GM19240 (cell line): ENCODE results near the gene EVA1A.

ENCODE experiments used
- DNase-seq: peaks from one replicate; pipeline ENCODE4 v3.0.0; 2011; ENCODE audit warnings: low spot score; ENCODE audit not compliant: insufficient read length

Gene EVA1A

GRCh38 chr2:75518638-75519465 lies 41.9 kb downstream of the EVA1A start:
- no peak for DNase-seq

DNA sequence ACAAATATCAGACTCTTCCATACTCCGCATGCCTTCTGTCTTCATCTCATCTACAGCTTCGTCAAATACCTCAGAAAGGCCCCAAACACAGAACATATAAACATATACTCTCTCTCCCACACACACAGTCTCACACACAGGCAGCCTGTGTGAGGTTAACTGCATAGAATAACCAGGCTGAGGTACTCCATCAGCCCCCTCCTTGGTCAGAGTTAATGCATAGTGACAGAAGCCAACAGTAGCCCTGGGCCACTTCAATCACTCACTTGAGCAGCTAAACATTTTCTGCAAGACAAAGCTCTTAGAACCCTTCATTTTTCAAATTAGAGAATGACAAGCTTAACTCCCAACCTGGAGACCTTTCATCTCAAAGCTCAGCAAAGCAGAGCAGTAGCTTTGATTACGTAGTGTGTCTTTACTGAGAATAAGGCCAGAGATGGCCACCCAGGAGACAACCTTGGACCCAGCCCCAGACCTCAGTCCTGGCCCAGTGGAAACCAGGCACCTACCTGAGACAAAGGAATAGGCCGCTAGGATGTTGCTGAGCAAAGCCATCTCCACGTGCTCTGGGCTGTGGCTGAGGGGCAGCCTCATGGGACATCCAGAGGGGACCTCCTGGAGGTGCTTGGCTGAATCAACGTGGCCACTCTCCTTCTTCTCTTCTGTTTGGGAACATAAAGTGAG lies 43.0 kb downstream of the EVA1A start:
- no peak for DNase-seq

- DNase-seq: no peak
Observed at GRCh38 chr2:75516378-75517360, 44.1 kb downstream of the EVA1A start.

DNA sequence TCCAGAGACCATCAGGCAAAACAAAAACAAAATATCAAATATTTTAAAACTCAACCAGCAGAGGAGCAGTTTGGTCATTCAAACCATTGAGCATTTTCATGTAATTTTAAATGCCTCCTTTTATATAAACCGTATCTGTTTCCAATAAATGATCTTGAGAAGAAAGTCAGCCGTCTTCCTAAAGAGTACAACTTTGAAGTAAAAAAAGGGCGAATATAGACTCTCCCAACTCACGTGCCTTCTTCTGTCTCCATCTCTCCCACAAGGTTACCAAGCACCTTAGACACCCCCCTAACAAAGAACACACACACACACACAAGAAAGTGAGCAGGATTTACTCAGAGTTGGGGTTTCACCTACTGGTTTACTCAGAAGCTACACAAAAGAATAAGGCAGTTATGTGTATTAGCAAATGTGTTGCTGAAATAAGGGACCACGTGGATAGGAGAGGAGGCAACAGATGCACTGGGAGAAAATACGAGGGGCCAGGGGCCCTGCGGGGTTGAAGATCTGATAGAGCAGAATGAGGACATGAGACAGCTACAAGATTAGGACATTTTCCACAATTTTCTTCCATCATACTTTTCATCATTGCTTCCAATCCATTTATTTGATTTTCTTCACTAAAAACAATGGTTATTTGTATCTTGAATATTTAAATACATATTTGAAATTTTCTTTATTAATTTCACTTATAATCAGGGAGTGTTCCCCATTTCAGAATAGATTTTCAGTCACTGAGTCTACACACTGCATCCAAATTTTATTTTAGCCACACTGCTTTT lies 45.0 kb downstream of the EVA1A start:
- no peak for DNase-seq

DNA sequence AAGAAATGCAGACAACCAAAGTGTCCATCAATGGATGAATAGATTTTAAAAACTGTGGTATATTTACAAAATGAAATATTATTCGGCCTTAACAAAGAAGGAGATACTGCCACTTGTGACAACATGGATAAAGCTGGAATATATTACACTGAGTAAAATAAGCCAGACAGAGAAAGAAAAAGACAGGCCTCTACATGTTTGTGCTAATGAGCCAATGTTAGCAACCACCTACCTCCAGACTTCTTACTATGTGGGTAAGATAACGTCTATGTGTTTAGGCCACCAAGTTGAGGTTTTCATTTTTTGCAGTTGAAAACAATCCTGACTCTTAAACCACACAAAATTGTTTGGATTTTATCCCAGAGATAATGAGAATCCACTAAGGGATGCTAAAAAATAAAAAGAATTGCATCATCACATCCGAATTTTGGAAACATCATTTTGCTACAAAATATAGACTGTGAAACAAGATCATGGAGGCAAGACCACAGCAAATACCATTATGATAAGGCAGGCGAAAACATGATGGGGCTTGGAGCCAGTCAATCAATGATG lies 47.0 kb downstream of the EVA1A start:
- no peak for DNase-seq

DNA sequence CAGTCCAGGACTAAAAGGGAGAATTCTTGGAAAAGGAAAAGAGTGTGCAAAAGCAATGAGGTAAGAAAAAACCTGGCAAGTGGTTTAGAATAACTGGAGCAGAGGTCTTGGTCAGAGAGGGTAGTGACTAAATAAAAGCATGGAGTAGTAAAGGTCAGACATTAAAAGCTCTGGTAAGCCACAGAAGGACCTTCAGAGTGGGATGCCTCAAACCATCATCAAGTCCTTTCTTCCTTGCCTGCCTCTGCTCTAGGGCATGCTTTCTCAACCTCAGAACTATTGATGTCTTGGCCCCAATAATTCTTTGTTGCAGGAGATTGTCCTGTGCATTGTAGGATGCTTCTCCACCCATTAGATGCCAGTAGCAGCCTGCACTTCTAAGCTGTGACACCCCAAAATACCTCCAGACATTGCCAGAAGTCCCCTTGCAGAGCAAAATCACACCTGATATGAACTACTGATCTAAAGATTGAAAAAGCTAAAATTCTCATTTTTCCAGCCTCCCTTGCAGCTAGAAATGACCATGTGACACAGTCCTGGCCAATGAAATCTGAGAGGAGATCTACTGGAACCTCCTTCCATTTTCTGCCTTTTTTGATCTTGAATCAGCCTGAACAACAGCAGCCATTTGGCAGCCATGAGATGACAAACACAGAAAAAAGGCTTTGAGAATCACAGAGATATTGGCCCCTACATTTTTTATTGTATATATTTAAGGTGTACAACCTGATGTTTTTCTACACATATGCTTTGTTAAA lies 48.1 kb downstream of the EVA1A start:
- no peak for DNase-seq

DNA sequence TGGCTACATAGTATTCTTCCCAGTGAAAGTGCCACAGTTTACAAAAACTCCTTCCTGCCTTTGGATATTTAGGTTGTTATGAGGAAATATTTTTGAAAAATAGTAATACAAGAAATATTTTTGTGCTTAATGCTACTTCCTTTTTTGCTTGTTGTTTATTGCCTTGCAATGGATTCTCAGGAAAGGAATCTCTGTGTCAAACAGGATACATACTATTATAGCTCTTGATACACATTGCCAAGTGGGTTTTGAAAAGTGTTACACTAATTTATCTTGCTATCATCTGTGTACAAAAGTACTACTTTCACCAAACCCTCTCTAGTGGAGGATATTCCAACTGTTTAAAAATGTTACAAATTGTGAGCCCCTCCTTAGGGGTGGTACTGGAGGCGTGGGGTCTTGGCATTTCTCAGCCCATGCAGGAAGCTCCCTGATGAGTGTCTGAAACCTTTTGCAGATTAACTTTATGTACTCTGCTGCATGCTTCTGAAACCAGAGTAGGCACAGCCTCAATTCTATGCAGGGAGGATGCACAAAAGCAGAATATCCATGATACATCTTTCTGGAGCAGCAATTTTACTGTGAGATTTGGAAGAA lies 54.5 kb downstream of the EVA1A start:
- DNase-seq: no peak

- DNase-seq: no peak
Observed at GRCh38 chr2:75505012-75505411, 55.7 kb downstream of the EVA1A start.

- DNase-seq: no peak
Observed at GRCh38 chr2:75503048-75503607, 57.6 kb downstream of the EVA1A start.

DNA sequence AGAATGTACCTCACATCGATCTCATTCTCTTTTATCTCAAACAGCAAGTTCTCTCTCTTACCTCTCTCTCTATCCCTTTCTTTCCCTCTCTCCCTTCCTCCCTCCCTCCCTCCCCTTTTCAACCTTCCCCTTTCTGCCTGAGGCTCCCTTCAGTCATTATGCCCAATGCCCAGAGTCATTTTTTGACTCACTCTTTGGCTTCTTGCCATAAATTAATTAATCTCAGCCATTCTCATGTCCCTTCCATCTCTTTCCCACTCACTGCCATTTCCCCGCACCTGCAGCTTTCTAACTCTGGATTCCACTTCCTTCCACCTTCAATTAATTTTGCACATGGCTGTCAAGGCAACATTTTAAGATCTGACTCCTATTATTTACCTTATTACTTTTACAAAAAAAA lies 60.1 kb downstream of the EVA1A start:
- no peak for DNase-seq

DNA sequence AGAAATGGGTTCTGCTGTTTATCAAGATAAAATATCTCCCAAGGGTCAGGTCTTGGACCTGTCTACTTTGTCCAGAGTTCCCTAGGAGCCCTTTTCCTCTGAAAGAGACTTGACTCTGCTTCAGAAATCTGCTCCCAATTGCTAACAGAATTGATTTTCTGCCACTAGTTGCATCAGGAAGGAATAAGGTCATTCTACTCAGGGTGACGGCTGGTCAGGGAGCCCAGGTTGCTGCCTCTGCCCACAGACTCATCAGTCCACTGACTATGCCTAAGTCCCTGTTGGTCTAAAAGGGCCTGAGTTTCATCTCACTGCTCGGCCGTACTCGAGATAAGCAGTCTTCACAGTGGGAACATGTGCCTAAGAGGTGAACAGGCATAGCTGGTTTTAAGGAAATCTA lies 61.2 kb downstream of the EVA1A start:
- DNase-seq: no peak

GRCh38 chr2:75498907-75499306 lies 61.8 kb downstream of the EVA1A start:
- DNase-seq: no peak

DNA sequence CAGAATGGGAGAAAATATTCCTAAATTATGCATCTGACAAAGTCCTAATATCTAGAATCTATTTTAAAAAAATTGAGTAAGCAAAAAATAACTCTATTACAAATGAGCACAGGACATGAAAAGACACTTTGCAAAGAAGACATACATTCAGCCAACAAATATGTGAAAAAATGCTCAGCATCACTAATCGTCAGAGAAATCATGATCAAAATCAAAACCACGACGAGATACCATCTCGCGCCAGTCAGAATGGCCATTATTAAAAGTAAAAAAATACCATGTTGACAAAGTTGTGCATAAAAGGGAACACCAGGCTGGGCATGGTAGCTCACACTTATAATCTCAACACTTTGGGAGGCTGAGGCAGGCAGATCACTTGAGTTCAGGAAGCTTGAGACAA lies 63.5 kb downstream of the EVA1A start:
- DNase-seq: no peak

DNA sequence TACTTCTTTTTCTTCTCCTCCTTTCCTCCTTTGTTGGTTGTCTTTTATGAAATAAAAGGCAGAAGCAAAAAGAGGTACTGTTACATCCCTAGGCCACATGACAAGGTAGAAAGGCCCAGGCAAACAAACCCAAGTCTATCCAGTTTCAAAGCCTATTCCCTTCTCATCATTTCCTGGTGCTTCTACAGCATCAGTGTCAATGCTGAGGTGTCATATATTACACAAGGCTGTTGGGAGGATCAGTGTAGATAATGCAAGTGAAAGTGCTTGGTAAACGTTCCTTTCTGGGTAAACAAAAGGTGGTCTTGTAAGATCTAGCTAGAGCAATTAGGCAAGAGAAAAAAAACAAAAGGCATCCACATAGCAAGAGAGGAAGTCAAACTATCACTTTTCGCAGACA lies 64.9 kb downstream of the EVA1A start:
- no peak for DNase-seq

GRCh38 chr2:75494137-75494769 lies 66.5 kb downstream of the EVA1A start:
- no peak for DNase-seq

DNA sequence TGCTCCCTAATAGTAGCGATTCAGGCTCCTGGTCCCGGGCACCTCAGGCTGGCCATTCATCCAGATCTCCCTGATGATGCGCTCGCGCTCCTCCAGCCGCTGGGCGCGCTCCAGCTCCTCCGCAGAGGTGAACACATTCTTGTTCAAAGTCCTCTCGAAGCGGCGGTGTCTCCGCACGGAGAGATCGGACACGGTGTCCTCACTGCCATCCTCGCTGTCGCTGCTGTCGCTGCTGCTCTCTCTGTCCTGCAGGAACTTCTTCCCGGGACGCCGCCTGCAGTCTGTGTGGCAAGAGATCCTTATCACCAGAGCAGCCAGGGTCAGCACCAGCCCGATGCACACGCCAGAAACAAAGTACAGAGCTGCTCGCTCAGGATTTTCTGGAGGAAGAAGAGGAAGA lies 67.5 kb downstream of the EVA1A start:
- no peak for DNase-seq

DNA sequence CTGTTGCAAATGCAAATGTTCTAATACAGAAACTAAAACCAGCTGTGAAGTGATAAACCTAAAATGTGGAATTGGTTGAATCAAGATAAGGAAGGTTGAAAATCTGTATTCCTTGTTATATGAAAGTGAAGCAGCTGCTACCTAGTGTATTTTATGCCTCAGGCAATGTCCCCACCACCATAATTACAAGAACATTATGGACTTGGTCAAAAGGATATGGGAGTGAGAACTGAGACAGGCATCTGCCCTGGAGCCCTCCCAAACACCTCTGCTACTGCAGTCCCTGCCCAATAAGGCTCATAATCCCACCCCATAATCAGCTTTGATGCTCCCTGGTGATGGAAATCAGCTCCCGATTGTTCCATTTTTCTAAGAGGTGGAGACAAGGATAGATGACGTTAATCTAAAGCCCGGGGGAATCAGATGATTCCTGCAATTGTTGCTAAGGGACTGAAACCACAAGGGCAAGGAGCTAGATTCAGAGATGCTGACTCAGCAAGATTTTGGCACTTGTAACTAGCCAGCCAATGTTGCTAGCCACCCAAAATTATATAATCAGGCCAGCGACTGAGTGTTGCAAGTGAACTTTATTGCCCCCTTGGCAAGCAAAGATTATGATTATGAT lies 69.5 kb downstream of the EVA1A start:
- no peak for DNase-seq

DNA sequence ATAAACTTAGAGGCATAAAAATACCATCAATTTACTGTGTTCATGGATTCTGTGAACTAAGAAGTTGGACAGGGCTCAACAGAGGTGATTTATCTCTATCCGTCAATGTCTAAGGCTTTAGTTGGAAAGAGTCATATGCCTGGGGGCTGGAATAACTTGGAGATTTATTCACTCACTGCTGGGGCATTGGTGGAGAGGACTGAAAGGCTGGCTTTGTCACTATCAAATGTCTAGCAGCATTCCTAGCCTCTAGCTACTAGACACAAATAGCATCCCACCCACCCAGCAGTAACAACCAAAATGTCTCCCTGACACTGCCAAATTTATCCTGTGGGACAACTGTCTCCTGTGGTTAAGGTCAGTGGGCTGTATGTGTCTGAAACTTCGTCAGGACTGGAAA lies 71.0 kb downstream of the EVA1A start:
- no peak for DNase-seq
